GM23338 (cell line): ENCODE results near the gene SDHA.

ENCODE experiments used
- CTCF ChIP-seq, 2 experiments: fragments of 200-600 bp in 1 of 2; sonication (generic) in 1 of 2; conservative IDR thresholded peaks; 2 replicates each; pipeline versions ENCODE4 v1.5.1 to v1.6.1; 2016 to 2017; ENCODE audit warnings: antibody characterized with exemption in 2 of 2, low read depth in 2 of 2, mild to moderate bottlenecking in 2 of 2, moderate library complexity in 1 of 2
- JUNB ChIP-seq: IDR thresholded peaks from one replicate; pipeline ENCODE4 v1.6.1; 2016; ENCODE audit warnings: antibody characterized with exemption; ENCODE audit not compliant: unreplicated experiment
- POLR2AphosphoS5 ChIP-seq: IDR thresholded peaks from 2 replicates; pipeline ENCODE4 v1.6.1; 2016; ENCODE audit warnings: antibody characterized with exemption, low read depth

- TF ChIP-seq CTCF (conservative IDR thresholded peaks at IDR 0.05; ENCODE audit: low read depth in 2 of 2) (no peak), POLR2AphosphoS5 (no peak), JUNB (no peak)
Observed at GRCh38 chr5:189976-190365, 28.1 kb upstream of the SDHA start.
